H1 (cell line): ENCODE results near the gene C9orf43.

ENCODE experiments used
- CTCF ChIP-seq, 3 experiments: IDR thresholded peaks; 1 replicate in 2 of 3; 2 replicates in 1 of 3; pipeline versions ENCODE4 v1.5.1 to v1.6.1; 2011; ENCODE audit warnings: low read length in 3 of 3, mild to moderate bottlenecking in 3 of 3, inconsistent platforms in 2 of 3, low read depth in 1 of 3, moderate library complexity in 1 of 3; ENCODE audit not compliant: insufficient read depth in 1 of 3; ENCODE audit errors: control extremely low read depth in 1 of 3
- KDM5A ChIP-seq: fragments of 200-600 bp; IDR thresholded peaks from 2 replicates; pipeline ENCODE4 v1.7.1; 2012; ENCODE audit warnings: mild to moderate bottlenecking, low read length, inconsistent platforms, mixed read lengths
- POLR2AphosphoS5 ChIP-seq: IDR thresholded peaks from 2 replicates; pipeline ENCODE4 v1.6.1; 2011; ENCODE audit warnings: low read depth, low read length

- TF ChIP-seq CTCF (IDR thresholded peaks at IDR 0.05; ENCODE audit: control extremely low read depth in 1 of 3, insufficient read depth in 1 of 3, low read depth in 1 of 3, low read length in 3 of 3) (no peak), POLR2AphosphoS5 (no peak), KDM5A (no peak)
These were observed 61.7 kb downstream of the C9orf43 start for GRCh38 chr9:113472199-113472598.
